Stomach (tissue), 4 donors: ENCODE measurements around the gene WNT11.

ENCODE experiments used
- CTCF ChIP-seq, 7 experiments: fragments of 450-650 bp in 4 of 7; fragments of 200-600 bp in 3 of 7; sonication (generic) in 3 of 7; IDR thresholded peaks; one replicate each; pipeline ENCODE4 v1.5.1; 2016 to 2019; ENCODE audit warnings: antibody characterized with exemption in 7 of 7, control low read depth in 2 of 7, mild to moderate bottlenecking in 1 of 7
- POLR2A ChIP-seq, 4 donors: fragments of 450-650 bp; IDR thresholded peaks; one replicate each; pipeline ENCODE4 v1.6.1; 2016; ENCODE audit warnings: antibody characterized with exemption in 4 of 4, control low read depth in 2 of 4, mild to moderate bottlenecking in 1 of 4, moderate library complexity in 1 of 4

- TF ChIP-seq CTCF (IDR thresholded peaks at IDR 0.05) (no peak), POLR2A (IDR thresholded peaks at IDR 0.05) (no peak)
Measured at GRCh38 chr11:76243193-76243956, 37.1 kb upstream of the WNT11 start.
